DOHH2 (cell line): Measurements from ENCODE around the gene LPIN1.

Experiments
- H3F3A ChIP-seq: fragments of 200-600 bp; sonication (generic), shearing (Covaris generic); 2 replicates; pipeline ENCODE4 v1.6.0; 2016; ENCODE audit warnings: antibody characterized with exemption, mild to moderate bottlenecking; ENCODE audit not compliant: control insufficient read depth, insufficient read depth
- H3K27ac ChIP-seq: fragments of 200-600 bp; sonication (generic); 2 replicates; pipeline ENCODE4 v1.5.1; 2014; ENCODE audit warnings: low read depth, mild to moderate bottlenecking, low read length, moderate library complexity
- H3K27me3 ChIP-seq: fragments of 200-600 bp; sonication (generic); 2 replicates; pipeline ENCODE4 v1.6.1; 2014; ENCODE audit warnings: mild to moderate bottlenecking, low read length, mixed read lengths; ENCODE audit not compliant: control insufficient read depth
- H3K36me3 ChIP-seq: fragments of 200-600 bp; sonication (generic); 2 replicates; pipeline ENCODE4 v1.6.1; 2014; ENCODE audit warnings: mild to moderate bottlenecking, low read length, moderate library complexity, mixed read lengths; ENCODE audit not compliant: control insufficient read depth
- H3K4me1 ChIP-seq: fragments of 200-600 bp; sonication (generic); 2 replicates; pipeline ENCODE4 v1.6.1; 2014; ENCODE audit warnings: mild to moderate bottlenecking, low read length, mixed read lengths; ENCODE audit not compliant: control insufficient read depth
- H3K4me2 ChIP-seq: fragments of 200-600 bp; sonication (generic); 2 replicates; pipeline ENCODE4 v1.6.0; 2014; ENCODE audit warnings: mild to moderate bottlenecking, low read length, moderate library complexity
- H3K4me3 ChIP-seq: fragments of 200-600 bp; sonication (generic); 2 replicates; pipeline ENCODE4 v1.5.1; 2014; ENCODE audit warnings: mild to moderate bottlenecking, low read length, mixed read lengths
- H3K79me2 ChIP-seq: fragments of 200-600 bp; sonication (generic); 2 replicates; pipeline ENCODE4 v1.6.1; 2014; ENCODE audit warnings: mild to moderate bottlenecking, low read length, mixed read lengths; ENCODE audit not compliant: control insufficient read depth
- H3K9me2 ChIP-seq: fragments of 200-600 bp; sonication (generic); replicated peaks from 2 replicates; pipeline ENCODE4 v1.6.1; 2014; ENCODE audit warnings: mild to moderate bottlenecking, low read length, mixed read lengths; ENCODE audit not compliant: control insufficient read depth
- H3K9me3 ChIP-seq: fragments of 200-600 bp; sonication (generic); 2 replicates; pipeline ENCODE4 v1.6.1; 2014; ENCODE audit warnings: antibody characterized with exemption, low read length, mixed read lengths; ENCODE audit not compliant: control insufficient read depth, insufficient read depth
- H4K20me1 ChIP-seq: fragments of 200-600 bp; sonication (generic); 2 replicates; pipeline ENCODE4 v1.6.0; 2014; ENCODE audit warnings: low read depth, mild to moderate bottlenecking, antibody characterized with exemption, low read length, moderate library complexity; ENCODE audit not compliant: control insufficient read depth, insufficient read depth
- CTCF ChIP-seq: fragments of 200-600 bp; sonication (generic); IDR thresholded peaks from one replicate; pipeline ENCODE4 v1.5.1; 2014; ENCODE audit warnings: antibody characterized with exemption, mild to moderate bottlenecking, low read depth, low read length; ENCODE audit not compliant: poor library complexity, severe bottlenecking
- EZH2phosphoT487 ChIP-seq: fragments of 200-600 bp; sonication (generic); IDR thresholded peaks from 2 replicates; pipeline ENCODE4 v1.6.1; 2017; ENCODE audit warnings: borderline replicate concordance, mild to moderate bottlenecking, antibody characterized with exemption, low read length, moderate library complexity, mixed read lengths

Gene LPIN1

GRCh38 chr2:11723061-11723371, 23.4 kb upstream of the LPIN1 start:
- H3F3A ChIP-seq: no peaks in the 10 kb centered on the region
- TF ChIP-seq CTCF (no peak), EZH2phosphoT487 (no peak)
- no peaks in the 10 kb centered on the region; the same call in 1 of the 2 replicates for H3K4me1 ChIP-seq
- H4K20me1 ChIP-seq: no peaks in the 10 kb centered on the region
- no peaks in the 10 kb centered on the region for H3K79me2 ChIP-seq
- no peaks in the 10 kb centered on the region for H3K36me3 ChIP-seq
- no peaks in the 10 kb centered on the region for H3K9me2 ChIP-seq
- H3K9me3 ChIP-seq: no peaks in the 10 kb centered on the region
- peaks cover 68% of the 10 kb centered on the region for H3K27me3 ChIP-seq
- no peak overlapping the region for H3K4me3 ChIP-seq
- no peak overlapping the region for H3K27ac ChIP-seq
- no peak overlapping the region for H3K4me2 ChIP-seq

- Histone ChIP-seq H3K9me3 (no peaks in the 10 kb centered on the region), H3K27ac (no peak overlapping the region), H3K4me2 (no peak overlapping the region), H4K20me1 (no peaks in the 10 kb centered on the region), H3F3A (no peaks in the 10 kb centered on the region), H3K9me2 (no peaks in the 10 kb centered on the region), H3K27me3 (peaks cover 58% of the 10 kb centered on the region), H3K36me3 (no peaks in the 10 kb centered on the region), H3K4me1 (no peaks in the 10 kb centered on the region; the same call in 1 of the 2 replicates), H3K79me2 (no peaks in the 10 kb centered on the region), H3K4me3 (no peak overlapping the region)
- TF ChIP-seq CTCF: no peak
- TF ChIP-seq EZH2phosphoT487: no peak
Measured at GRCh38 chr2:11724151-11724550, 22.3 kb upstream of the LPIN1 start.

GRCh38 chr2:11726384-11726783, 20.0 kb upstream of the LPIN1 start:
- Histone ChIP-seq H3K4me3 (no peak overlapping the region), H3K4me1 (no peaks in the 10 kb centered on the region), H3K9me3 (no peaks in the 10 kb centered on the region), H3K79me2 (no peaks in the 10 kb centered on the region), H3K27me3 (peaks cover 50% of the 10 kb centered on the region), H3K27ac (no peak overlapping the region), H3K4me2 (no peak overlapping the region), H3F3A (no peaks in the 10 kb centered on the region), H3K9me2 (no peaks in the 10 kb centered on the region), H3K36me3 (no peaks in the 10 kb centered on the region), H4K20me1 (no peaks in the 10 kb centered on the region)
- no peak for TF ChIP-seq EZH2phosphoT487
- no peak for TF ChIP-seq CTCF
